Hepatocyte (in vitro differentiated cells): ENCODE measurements around the gene GPC3.

Source experiments
- EZH2phosphoT487 ChIP-seq: fragments of 200-600 bp; sonication (generic); IDR thresholded peaks from one replicate; pipeline ENCODE4 v1.6.1; 2018; ENCODE audit warnings: antibody characterized with exemption, mild to moderate bottlenecking, low read depth, moderate library complexity; ENCODE audit not compliant: unreplicated experiment, severe bottlenecking
- TF ChIP-seq, protein P1 (sequence below): fragments of 200-600 bp; sonication (generic); IDR thresholded peaks from 2 replicates; pipeline ENCODE4 v1.5.1; 2016; ENCODE audit warnings: antibody characterized with exemption, mild to moderate bottlenecking; ENCODE audit not compliant: poor library complexity

DNA sequence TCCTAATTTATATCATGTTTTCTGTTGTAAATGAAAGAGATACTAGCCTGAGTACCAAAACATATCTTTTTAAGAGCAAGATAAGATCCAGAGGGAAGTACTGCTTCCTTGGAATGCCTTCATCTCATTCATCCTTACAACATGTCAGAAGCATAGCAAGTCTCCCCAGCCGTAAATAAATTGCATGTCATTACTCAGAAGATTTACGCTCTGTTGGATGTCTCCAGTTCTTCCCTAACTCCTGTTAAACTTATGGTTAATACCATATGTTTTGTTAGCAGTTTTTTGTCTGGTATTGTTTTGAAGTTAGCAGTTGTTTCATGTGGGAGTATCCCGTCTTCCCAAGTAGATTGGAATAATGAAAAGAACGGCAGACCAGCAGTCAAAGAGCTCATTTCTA lies 7.5 kb upstream of the GPC3 start:
- no peak for TF ChIP-seq EZH2phosphoT487
- TF ChIP-seq, protein P1, sequence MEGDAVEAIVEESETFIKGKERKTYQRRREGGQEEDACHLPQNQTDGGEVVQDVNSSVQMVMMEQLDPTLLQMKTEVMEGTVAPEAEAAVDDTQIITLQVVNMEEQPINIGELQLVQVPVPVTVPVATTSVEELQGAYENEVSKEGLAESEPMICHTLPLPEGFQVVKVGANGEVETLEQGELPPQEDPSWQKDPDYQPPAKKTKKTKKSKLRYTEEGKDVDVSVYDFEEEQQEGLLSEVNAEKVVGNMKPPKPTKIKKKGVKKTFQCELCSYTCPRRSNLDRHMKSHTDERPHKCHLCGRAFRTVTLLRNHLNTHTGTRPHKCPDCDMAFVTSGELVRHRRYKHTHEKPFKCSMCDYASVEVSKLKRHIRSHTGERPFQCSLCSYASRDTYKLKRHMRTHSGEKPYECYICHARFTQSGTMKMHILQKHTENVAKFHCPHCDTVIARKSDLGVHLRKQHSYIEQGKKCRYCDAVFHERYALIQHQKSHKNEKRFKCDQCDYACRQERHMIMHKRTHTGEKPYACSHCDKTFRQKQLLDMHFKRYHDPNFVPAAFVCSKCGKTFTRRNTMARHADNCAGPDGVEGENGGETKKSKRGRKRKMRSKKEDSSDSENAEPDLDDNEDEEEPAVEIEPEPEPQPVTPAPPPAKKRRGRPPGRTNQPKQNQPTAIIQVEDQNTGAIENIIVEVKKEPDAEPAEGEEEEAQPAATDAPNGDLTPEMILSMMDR, result no peak
